Caki2 (cell line): ENCODE measurements around the gene HNRNPH1. TPM values are rescaled to one million over a fixed set of nuclear protein-coding genes. Genes with fewer than 3 reads are reported as not detected.

ENCODE experiments used
- DNase-seq: peaks from one replicate; pipeline ENCODE4 v3.0.0-alpha.2; 2015; ENCODE audit warnings: low read depth
- in situ Hi-C: cut with HindIII; loops from 2 replicates; pipeline ENCODE4 v1.10.0; 2016; ENCODE audit warnings: low sequenced_read_pairs, low pct_unique_long_range_greater_than_20kb, mixed read lengths
- total RNA-seq: library from RNA; depleted of rRNA; stranded (reverse); fragments of >200 nt; shearing (Covaris generic); gene quantifications from 2 replicates; pipeline ENCODE4 v1.2.3, GENCODE V29; 2014; ENCODE audit warnings: low replicate concordance; rRNA removed

The HNRNPH1 gene
- total RNA-seq, 1 experiment from 2014 or later: 52.9 TPM

DNA sequence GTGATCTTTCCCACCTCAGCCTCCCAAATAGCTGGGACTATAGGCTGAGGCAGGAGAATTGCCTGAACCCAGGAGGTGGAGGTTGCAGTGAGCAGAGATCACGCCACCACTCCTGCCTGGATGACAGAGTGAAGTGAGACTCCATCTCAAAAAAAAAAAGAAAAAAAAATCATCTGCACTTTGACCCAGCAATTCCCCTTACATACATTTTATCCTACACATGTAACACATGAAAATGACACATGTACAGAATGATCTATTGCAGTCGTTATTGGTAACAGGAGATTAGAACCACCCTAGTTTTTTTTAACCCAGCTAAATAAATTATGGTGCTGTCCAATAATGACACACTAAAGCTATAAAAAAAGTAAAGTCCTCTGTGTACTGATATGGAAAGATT, 58.9 kb downstream of the HNRNPH1 start:
- DNase-seq: no peak
- in situ Hi-C loops: no loop called here

Other genes starting within 250 kb of the HNRNPH1 start
- 31.7 and 31.9 TPM in 2 replicates for gene RUFY1, start 73.1 kb downstream of the HNRNPH1 start, total RNA-seq
- not detected in 2 replicates for gene CBY3, start 57.4 kb upstream of the HNRNPH1 start, total RNA-seq
- gene CANX, start 75.3 kb upstream of the HNRNPH1 start, total RNA-seq: 596 and 607 TPM in 2 replicates
- 5.2 and 13.4 TPM in 2 replicates for gene MAML1, start 109.2 kb upstream of the HNRNPH1 start, total RNA-seq
- 1.3 TPM in 1 of 2 replicates, not detected in the other for gene LTC4S, start 170.3 kb upstream of the HNRNPH1 start, total RNA-seq
- 656 and 666 TPM in 2 replicates for gene MGAT4B, start 183.2 kb upstream of the HNRNPH1 start, total RNA-seq
- gene SQSTM1, start 197.2 kb upstream of the HNRNPH1 start, total RNA-seq: 1,023 and 1,203 TPM in 2 replicates
- gene MRNIP, start 235.1 kb upstream of the HNRNPH1 start, total RNA-seq: 35.9 and 54.8 TPM in 2 replicates